HG03097 (cell line): ENCODE measurements around the gene KPNA5.

Experiments used
- ATAC-seq: cut with Tn5 transposase; IDR thresholded peaks from one replicate; pipeline ENCODE4 v1.9.1; 2021; ENCODE audit not compliant: unreplicated experiment, low FRiP score

Gene KPNA5

DNA sequence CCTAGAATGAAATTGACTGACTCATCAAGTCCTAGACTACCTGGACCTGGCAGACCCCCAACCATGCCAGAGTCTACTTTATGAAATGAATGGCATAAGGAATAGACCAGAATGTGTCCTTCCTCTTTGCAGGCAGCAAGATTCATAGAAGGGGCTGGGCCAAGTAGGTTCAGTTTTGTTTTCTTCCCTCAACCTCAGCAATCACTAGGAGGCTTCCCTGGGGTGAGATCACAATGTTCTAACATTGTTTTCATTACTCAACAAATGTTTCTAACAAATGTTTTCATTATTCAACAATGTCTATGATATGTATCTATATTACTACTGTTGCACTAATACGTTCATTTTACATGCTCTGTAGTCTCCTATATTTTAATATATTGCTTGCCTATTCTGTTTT, 92.9 kb downstream of the KPNA5 start:
- no peak for ATAC-seq

DNA sequence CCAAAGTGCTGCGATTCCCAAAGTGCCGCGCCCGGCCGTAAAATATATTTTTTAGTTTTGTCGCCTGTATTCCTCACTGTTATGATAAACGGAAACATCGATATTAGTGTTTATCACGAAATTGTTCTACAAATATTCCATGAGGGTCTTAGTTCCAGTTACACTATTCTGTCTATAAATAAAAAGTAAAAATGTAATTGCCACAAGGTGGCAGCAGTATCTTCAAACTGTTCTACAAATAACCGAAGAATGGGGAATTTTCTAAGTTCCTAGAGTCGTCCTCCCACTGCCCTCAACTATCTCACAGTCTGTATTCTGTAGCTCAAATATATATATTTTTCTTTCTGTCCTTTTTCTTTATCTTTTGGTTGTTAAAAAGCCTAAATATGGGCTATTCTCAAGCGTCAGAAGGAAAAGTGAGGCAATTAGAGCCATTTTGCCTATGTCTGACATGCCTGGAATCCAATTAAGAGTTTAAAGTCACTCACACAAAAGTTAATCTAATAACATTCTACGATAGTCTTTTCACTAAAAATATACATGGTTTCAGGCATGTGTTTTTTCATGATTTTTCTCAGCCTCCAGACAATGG, 98.7 kb downstream of the KPNA5 start:
- ATAC-seq, result no peak

DNA sequence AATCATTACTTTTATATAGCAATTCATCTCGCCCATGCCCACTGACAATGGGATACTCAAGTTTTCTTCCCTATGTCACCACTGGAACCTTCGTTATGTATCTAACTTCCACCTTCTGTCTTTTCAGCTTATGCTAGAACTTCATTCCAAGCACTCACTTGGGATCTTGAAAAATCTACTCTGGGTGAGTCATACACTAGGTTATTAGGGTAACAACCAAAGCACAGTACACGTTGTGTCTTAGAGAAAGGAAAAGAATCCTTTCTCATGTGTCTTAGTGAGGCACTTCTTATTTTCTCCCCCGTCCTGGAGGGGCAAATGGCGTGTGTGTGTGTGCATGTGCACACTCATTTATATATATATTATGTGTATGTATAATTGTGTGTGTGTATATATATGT, 102.8 kb downstream of the KPNA5 start:
- ATAC-seq, result no peak
